ENCODE data around the gene VSIR.

DNA sequence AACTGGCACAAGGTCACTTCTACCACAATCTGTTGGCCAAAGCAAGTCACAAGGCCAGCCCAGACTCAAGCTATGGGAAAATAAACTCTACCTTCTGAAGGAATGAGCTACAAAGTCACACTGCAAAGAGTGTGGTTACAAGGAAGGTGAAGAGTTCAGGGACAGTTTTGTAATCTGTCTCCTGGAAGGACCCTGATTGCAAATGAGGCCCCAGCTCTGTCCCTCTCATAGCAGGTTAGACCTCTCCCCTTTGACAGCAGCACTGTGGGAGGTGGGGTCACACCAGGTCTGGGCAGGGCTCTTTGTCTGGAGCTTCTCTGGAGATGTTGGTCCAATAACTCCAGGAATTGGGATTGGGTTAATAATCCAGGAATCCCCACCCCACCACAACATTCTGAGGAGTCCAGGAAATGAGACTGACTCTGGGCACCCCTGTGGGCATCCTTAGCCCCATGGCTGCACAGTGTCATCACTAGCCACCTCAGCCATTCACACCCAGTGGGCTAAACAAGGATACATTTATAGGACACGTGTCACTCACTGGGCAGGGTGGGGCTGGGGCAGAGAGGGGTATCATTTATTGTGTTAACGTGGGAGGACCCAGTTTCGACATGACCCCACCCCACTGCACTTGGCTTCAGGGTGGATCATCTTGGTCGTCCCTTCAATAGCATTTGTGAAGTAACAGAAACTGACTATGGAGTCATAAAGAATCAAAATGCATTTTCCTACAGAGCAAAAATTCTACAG, 30.1 kb downstream of the VSIR start:
- TF ChIP-seq, protein P1, sequence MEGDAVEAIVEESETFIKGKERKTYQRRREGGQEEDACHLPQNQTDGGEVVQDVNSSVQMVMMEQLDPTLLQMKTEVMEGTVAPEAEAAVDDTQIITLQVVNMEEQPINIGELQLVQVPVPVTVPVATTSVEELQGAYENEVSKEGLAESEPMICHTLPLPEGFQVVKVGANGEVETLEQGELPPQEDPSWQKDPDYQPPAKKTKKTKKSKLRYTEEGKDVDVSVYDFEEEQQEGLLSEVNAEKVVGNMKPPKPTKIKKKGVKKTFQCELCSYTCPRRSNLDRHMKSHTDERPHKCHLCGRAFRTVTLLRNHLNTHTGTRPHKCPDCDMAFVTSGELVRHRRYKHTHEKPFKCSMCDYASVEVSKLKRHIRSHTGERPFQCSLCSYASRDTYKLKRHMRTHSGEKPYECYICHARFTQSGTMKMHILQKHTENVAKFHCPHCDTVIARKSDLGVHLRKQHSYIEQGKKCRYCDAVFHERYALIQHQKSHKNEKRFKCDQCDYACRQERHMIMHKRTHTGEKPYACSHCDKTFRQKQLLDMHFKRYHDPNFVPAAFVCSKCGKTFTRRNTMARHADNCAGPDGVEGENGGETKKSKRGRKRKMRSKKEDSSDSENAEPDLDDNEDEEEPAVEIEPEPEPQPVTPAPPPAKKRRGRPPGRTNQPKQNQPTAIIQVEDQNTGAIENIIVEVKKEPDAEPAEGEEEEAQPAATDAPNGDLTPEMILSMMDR (IDR thresholded peaks at IDR 0.05) = no peak
- no peak for TF ChIP-seq POLR2A (IDR thresholded peaks at IDR 0.05)

All from right lobe of liver (tissue), 4 donors.